ENCODE data around the gene TBL1X. TPM values are rescaled to one million over a fixed set of nuclear protein-coding genes. Genes with fewer than 3 reads are reported as not detected.

TBL1X gene
- total RNA-seq, 1 experiment from 2014 or later: 31.9 TPM

- Histone ChIP-seq H3K4me1 (ENCODE audit: insufficient read depth, low read length) (no peaks in the 10 kb centered on the region), H3F3A (ENCODE audit: low read length, unreplicated experiment) (no peaks in the 10 kb centered on the region), H2AFZ (ENCODE audit: low read length) (no peak overlapping the region), H3K9ac (ENCODE audit: low read length) (no peak overlapping the region), H3K79me2 (ENCODE audit: low read length) (no peaks in the 10 kb centered on the region), H3K27me3 (ENCODE audit: low read length) (no peaks in the 10 kb centered on the region), H3K36me3 (ENCODE audit: low read depth, low read length) (no peaks in the 10 kb centered on the region), H4K20me1 (ENCODE audit: low read length) (no peaks in the 10 kb centered on the region), H3K9me3 (ENCODE audit: low read length) (no peaks in the 10 kb centered on the region), H3K27ac (ENCODE audit: low read length) (no peak overlapping the region), H3K4me3 (ENCODE audit: low read length) (no peak overlapping the region), H3K9me2 (replicated peaks; ENCODE audit: low read length) (no peaks in the 10 kb centered on the region), H3K4me2 (ENCODE audit: low read length) (no peak overlapping the region)
- intact Hi-C loops (cut with micrococcal nuclease): no loop called here
- POLR2A ChIA-PET (ENCODE audit: unreplicated experiment): no interaction called here
- no TSS peak for BruUV-seq (replicated peaks)
- CTCF ChIA-PET: no interaction called here
- TF ChIP-seq CTCF (conservative IDR thresholded peaks at IDR 0.05; ENCODE audit: low read depth, low read length) (no peak), EZH2 (IDR thresholded peaks at IDR 0.05; ENCODE audit: low read length, unreplicated experiment) (no peak), EZH2phosphoT487 (IDR thresholded peaks at IDR 0.05; ENCODE audit: borderline replicate concordance, low read length) (no peak)
- ATAC-seq (no peak), DNase-seq (no peak)
Measured at GRCh38 chrX:9738151-9738550, 273.3 kb downstream of the TBL1X start.

GRCh38 chrX:9739130-9739529, 274.3 kb downstream of the TBL1X start:
- ChIA-PET POLR2A (ENCODE audit: unreplicated experiment) (no interaction called here), CTCF (no interaction called here)
- Histone ChIP-seq H3K9ac (ENCODE audit: low read length) (no peak overlapping the region), H3K27ac (ENCODE audit: low read length) (no peak overlapping the region), H3K27me3 (ENCODE audit: low read length) (no peaks in the 10 kb centered on the region), H3K79me2 (ENCODE audit: low read length) (no peaks in the 10 kb centered on the region), H3F3A (ENCODE audit: low read length, unreplicated experiment) (no peaks in the 10 kb centered on the region), H3K9me3 (ENCODE audit: low read length) (no peaks in the 10 kb centered on the region), H3K36me3 (ENCODE audit: low read depth, low read length) (no peaks in the 10 kb centered on the region), H3K4me3 (ENCODE audit: low read length) (no peak overlapping the region), H3K4me1 (ENCODE audit: insufficient read depth, low read length) (no peaks in the 10 kb centered on the region), H3K9me2 (replicated peaks; ENCODE audit: low read length) (no peaks in the 10 kb centered on the region), H2AFZ (ENCODE audit: low read length) (no peak overlapping the region), H3K4me2 (ENCODE audit: low read length) (no peak overlapping the region), H4K20me1 (ENCODE audit: low read length) (no peaks in the 10 kb centered on the region)
- BruUV-seq (replicated peaks): no TSS peak
- no peak for TF ChIP-seq EZH2 (IDR thresholded peaks at IDR 0.05; ENCODE audit: low read length, unreplicated experiment)
- no peak for TF ChIP-seq EZH2phosphoT487 (IDR thresholded peaks at IDR 0.05; ENCODE audit: borderline replicate concordance, low read length)
- TF ChIP-seq CTCF (conservative IDR thresholded peaks at IDR 0.05; ENCODE audit: low read depth, low read length): no peak
- intact Hi-C loops (cut with micrococcal nuclease): no loop called here
- no peak for DNase-seq
- no peak for ATAC-seq

- no peaks in the 10 kb centered on the region for H3K27me3 ChIP-seq (ENCODE audit: low read length)
- ChIA-PET CTCF (no interaction called here), POLR2A (ENCODE audit: unreplicated experiment) (no interaction called here)
- no peak overlapping the region for H3K27ac ChIP-seq (ENCODE audit: low read length)
- no peaks in the 10 kb centered on the region for H3K36me3 ChIP-seq (ENCODE audit: low read depth, low read length)
- intact Hi-C loops (cut with micrococcal nuclease): no loop called here
- no peaks in the 10 kb centered on the region for H4K20me1 ChIP-seq (ENCODE audit: low read length)
- DNase-seq: no peak
- no peak overlapping the region for H3K4me3 ChIP-seq (ENCODE audit: low read length)
- H2AFZ ChIP-seq (ENCODE audit: low read length): no peak overlapping the region
- TF ChIP-seq EZH2 (IDR thresholded peaks at IDR 0.05; ENCODE audit: low read length, unreplicated experiment) (no peak), EZH2phosphoT487 (IDR thresholded peaks at IDR 0.05; ENCODE audit: borderline replicate concordance, low read length) (no peak), CTCF (conservative IDR thresholded peaks at IDR 0.05; ENCODE audit: low read depth, low read length) (no peak)
- no peaks in the 10 kb centered on the region for H3F3A ChIP-seq (ENCODE audit: low read length, unreplicated experiment)
- BruUV-seq (replicated peaks): no TSS peak
- H3K79me2 ChIP-seq (ENCODE audit: low read length): no peaks in the 10 kb centered on the region
- H3K9me3 ChIP-seq (ENCODE audit: low read length): no peaks in the 10 kb centered on the region
- peaks cover 8% of the 10 kb centered on the region; the same call in 1 of the 2 replicates for H3K4me1 ChIP-seq (ENCODE audit: insufficient read depth, low read length)
- H3K4me2 ChIP-seq (ENCODE audit: low read length): no peak overlapping the region
- H3K9ac ChIP-seq (ENCODE audit: low read length): no peak overlapping the region
- ATAC-seq: no peak
- no peaks in the 10 kb centered on the region for H3K9me2 ChIP-seq (replicated peaks; ENCODE audit: low read length)
Measured at GRCh38 chrX:9745417-9746115, 280.7 kb downstream of the TBL1X start.
